GM18870 (cell line): ENCODE data around the gene CBX1.
A peak's percentile ranks its signal among the peaks of the same experiment; 100 is the strongest.

Experiments used
- ATAC-seq: cut with Tn5 transposase; IDR thresholded peaks from one replicate; pipeline ENCODE4 v1.9.1; 2021; ENCODE audit warnings: moderate library complexity; ENCODE audit not compliant: unreplicated experiment

CBX1 gene

DNA sequence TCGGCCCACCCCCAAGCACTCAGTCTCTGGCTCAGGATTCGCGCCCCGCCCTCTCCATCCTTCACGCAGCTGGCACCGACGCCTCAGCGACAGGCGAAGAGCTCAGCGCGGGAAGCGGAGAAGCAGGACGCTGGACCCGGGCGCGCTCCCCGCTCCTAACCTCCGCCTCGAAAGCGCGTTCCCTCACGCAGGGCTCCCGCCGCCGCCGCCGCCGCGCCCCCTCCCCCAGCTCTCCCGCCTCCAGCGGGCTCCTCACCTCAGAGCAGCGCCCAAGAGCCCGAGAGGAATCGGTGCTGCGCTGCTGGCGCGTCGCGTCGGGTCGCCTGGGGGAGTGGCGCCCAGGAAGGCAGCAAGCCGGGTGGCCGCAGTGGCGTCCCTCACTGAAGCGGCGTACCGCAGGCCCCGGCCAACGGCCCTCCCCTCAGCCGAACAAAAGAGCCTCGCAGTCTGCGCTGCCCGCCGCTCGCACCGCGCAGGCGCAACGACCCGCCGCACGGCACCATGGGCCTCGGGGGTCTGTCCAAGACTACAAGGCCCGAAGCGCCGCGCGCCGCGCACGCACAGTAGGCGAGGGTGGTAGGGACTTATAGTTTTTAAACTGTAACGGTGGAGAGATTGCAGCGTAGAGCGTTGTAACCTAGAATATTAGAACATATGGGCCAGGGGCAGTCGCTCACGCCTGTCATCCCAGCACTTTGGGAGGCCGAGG, at the start of gene CBX1:
TSS of gene CBX1 (minus strand) at position 467 of the 709 bp plus-strand sequence. CDS start 24,474 bp downstream, outside the sequence.
- ATAC-seq: peak; percentile 63

DNA sequence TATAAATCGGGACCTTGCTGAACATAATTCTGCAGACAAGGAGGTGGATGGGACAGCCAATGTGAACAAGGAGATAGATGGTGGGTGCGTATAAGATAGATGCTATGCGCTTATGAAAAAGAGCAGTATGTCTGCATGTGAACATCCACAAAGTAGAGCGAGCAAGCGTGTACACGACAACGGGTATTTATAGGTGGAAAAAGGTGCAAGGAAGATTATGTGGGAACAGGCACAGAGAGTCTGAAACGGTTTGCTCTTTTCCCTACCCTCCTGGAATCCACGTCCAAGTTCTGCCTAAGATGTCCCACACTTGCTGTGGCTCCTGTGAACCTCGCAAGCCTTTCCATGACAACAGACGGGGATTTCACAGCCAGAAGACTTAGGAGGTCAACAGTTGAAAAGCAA, 49.3 kb upstream of the CBX1 start:
- no peak for ATAC-seq

DNA sequence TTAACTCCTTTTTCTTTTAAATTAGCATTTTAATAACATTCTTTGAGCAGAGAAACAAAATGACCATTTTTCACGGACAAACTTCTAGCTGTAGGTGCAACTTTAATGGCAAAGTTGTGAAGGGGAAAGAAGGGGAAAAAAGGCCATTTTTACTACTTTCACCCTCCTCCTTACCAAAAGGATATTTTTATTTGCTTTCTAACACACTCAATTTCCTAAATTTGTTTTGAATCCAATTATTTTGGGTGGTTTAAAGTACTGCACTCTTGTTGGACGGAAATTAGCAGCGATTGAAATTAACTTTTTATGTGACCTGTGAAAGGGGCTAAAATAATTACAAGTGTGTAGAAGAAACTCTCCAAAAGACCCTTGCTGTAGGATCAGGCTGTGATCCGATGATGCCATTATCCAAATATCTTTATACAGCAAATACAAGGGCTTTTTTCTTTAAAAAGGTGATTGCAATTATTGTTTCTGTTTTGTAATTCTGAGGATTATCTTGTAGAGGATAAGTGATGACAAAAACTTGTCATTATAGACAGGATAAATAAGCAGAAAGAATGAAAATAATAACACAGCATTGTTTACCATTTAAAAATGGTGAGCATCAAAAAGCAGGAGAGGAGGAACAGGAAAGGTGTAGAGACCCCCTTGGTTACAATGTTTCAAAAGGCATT, 48.6 kb upstream of the CBX1 start:
- no peak for ATAC-seq

DNA sequence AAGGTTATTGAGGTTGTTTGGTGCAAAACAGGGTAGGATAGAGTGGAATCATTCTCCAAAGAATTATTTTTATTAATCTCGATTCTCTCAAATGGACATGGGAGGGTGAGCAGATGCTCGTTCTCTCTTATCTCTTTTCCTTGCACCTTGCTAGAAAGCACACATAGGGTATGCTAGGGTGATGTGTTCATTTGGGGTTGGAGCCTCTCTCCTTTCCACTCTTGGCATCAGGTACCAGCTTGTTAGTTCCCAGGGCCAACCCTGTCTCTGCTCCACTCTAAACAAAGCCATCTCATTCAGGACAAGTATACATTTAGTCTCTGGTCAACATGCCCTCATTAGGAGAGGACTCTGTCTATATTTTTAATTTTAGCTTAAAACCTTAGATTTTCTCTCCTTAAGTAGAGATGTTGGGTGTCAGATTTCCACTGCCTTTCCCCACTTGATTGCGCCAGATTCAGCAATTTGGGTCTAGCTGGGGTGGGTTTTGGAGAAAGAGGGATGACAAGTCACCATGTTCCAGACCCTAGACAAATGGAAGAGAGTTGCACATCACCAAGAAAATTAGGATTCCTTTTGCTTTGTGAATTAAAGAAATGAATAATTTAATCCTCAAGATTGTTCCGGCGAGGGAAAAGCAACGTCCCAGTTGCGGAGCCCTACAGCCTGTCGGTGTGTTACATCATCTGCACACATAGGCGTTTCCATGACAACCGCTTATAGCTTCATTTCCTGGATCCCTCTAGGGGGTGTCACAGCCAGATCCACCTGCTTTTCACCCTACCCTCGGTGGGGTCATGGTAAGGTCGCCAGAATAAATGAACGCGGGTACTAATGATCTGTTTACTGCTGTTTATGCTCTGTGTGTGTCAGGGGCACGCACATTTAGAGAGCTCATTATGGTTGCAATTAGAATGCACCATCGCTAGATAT, 47.8 kb upstream of the CBX1 start:
- no peak for ATAC-seq

DNA sequence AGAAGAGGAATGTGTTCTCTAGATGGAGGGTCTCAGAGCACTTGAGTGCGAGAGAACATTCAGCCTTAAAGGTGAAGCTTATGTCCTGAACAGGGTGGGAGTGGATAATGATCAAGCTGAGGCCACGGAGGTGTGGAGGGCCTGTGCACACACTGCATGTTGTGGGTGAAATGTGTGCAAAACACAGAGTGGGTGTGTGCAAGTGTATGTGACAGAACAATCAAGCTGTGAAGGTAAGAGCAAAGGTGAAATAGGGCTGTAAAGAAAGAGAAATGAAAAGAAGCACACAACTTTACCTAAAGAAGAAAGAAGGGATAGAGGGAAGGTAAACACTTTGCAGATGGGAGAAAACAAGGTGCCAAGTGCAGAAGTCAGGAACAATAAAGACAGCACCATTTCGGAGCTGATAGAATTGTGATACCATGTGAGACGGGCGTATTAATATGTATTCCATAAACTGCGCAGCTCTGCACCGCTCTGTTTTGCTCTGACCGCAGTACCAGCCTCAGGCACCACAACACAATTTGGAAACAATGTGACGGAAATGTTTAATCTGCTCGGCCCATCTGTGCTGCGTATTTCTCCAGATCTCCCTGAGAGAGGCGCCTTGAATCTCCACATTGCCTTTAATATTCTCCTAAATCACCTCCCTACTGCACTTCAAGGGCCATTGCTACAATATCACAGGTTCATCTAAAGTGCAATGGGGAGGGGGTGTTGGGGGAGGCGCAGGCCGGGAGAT, 46.9 kb upstream of the CBX1 start:
- no peak for ATAC-seq

DNA sequence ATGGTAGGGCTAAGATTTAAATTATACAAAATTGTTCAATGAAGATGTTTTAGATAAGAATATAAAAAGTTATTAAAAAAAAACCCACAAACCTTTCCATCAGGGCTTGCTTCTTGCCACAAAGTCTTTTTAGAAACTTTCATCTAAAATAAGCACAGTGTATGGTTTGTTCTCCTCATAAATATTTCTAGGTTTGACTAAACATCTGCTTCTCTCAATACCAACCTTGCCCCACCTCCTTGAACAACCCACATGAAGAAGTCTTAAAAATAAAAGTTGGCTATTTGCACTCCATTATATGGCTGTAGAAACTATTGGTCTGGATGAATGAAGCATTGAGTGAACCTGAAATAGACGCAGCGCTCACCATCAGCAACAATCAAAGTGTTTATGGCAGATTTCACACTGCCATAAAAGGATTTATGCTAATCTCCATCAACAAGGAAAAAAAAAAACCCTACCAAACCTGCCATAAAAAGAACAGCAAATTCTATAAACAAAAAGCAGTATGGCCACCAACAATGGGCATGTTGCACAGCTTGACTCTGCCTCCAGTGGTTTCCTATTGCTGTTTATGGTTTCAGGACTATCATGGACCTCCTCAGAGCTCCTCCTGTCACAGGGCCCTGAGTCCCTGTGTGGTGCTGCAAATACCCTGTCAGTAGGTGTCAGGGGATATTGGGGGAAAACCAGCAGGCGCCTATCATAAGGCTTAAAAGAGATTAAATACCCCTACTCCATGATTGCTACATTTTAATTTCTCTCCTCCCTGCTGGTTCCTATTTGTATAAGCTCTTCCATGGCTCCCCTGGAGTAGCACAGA, 43.9 kb upstream of the CBX1 start:
- ATAC-seq: no peak

DNA sequence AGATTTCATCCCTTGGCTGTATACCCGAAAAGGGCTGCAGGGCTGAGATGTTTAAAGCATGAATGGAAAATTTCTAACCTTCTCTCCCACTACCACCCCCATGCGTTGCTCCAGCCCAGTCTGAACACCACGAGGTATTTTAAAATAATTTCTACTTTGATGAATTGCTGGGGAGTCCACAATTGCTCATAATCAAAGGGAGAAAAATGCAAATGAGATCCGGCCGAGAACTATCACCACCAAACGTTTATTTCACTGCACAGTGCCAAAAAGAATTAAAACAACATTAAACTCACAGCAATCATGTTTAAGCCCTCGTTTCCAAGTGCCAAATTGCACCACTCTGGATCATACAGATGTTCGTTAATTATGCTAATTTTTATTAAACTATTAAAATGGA, 43.0 kb upstream of the CBX1 start:
- ATAC-seq: no peak

DNA sequence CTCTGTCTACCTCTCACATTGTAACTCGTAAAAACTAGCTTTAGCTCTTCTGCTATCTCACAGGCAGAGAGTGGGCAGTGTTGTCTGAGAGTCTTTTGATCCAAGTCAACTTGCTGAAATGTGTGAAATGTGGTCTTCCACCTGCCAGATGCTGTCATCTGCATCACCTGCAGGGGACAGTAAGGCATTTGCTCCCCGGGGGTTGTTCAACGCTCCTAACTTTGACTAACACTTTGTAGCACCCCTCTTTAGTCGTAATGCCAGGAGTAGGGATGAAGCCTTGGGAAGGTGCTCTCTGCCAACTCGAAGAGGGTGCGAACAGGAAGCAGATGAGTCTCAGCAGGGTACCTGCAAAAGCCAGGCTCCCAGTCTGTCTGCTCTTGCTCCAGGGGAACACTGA, 42.4 kb upstream of the CBX1 start:
- ATAC-seq: no peak

DNA sequence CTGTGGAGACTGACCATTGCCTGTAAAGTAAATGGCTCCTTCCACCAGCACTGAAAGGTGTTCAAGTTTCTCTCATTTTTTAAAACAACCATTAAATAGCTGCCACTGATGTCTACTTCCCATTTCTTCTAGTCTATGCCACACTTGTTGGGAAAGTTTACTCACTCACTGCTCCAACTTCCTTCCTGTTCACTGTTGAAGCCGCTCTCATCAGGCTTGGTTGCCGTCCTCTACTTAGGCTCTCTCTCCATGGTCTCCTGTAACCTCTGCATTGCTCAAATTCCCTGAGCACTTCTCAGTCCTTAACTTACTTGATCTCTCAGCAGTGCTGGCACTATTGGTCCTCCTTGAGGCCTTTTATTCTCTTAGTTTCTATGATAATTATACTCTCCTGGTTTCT, 38.7 kb upstream of the CBX1 start:
- no peak for ATAC-seq

DNA sequence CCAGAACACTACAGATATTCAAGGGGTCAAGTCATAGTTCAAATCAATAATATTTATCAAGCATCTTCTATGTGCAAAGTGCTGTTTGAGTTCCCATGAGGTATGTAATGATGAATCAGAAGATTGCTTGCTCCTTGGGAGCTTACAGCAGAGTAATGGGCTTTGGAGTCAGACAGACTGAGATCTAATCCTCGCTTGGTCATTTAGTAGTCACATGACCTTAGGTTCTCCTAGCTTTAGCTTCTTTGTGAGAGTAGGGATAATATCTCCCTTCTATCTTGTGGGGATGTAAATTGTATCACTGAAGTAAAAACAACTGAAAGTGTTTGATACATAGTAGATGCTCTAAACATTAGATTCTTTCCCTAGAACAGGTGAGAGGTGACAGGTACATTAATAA, 36.4 kb upstream of the CBX1 start:
- ATAC-seq: no peak

DNA sequence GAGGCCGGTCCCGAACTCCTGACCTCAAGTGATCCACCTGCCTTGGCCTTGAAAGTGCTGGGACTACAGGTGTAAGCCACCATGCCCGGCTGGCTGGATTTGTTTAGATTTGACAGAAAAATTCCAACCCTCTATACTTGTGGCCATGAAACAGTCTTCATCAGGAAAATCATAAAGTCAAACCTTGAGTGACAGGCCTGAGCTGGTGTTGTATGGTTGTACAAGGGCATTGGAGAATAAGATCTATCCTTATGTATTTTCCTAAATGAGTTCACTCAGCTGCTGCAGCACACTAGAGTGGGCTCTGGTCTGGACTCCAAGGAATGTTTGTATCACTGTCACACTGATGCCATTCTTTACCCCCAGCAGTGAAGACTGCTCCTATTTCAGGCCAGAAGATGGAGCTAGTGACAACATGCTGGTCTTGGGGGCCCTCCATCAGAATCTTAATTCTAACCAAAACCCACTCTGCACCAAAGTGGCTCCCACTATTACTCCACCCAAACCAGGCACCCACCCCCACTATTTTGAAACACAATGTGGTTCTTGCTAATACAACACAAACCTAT, 33.7 kb upstream of the CBX1 start:
- no peak for ATAC-seq

DNA sequence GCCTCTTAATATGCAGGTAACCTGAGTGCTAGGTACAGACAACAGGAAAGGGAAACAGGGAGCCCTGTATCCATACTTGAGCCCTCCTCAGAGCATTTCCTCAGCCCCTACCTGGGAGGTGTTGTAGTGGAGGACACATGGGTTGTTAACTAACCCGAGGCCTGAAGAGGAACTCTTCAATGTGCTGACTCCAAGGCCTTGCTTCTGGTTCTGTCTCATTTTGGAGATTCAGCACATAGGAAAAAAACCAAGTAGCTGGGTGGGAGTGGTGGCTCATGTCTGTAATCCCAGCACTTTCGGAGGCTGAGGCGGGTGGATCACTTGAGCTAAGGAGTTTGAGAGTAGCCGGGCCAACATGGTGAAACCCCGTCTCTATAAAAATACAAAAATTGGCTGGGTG, 31.1 kb upstream of the CBX1 start:
- no peak for ATAC-seq

DNA sequence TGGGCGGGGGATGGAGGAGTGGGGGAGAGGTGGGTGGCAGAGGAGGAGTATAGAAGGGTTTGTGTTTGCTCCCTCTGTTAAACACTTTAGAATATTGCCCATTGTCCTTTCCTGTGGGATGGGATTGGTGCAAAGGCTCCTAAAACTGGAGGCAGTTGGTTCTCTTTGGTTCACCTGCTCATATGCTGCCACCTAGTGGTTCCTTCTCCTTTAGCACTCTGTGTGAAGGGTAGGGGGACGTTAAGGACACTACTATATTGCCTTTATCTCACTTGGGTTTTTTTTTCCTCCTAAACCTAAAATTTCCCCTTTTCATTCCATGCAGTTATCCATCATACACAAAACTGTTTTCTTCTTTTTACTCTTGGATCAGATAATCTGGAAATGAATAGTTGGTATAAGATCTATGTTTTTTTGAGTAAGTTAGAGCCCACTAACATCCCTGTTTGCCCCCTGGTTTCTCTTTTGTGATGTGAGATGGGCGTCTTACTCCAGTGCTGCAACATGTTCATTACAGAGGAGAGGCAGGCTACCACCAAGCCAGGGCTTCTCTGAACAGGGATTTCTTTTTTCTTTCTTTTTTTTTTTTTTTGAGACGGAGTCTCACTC, 30.0 kb upstream of the CBX1 start:
- ATAC-seq: no peak

DNA sequence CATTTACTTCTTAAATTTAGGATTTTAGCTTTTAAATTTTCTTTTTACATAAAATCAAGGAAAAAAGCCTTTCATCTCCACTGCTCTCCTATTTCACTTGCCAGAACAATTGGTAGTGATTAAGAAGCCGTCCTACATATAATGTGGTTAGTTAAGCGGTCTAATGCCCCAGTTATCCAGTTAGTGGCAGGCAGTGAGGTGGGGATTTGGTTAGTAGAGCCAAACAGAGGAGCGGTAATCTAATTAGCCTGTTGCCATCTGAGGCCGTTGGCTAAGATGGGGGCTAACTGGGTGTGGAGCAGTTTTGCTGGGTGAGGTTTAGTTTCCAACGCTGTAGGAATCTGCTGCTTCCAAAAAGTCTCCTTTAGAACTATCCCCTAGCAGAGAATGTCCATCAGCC, 28.7 kb upstream of the CBX1 start:
- ATAC-seq: no peak

DNA sequence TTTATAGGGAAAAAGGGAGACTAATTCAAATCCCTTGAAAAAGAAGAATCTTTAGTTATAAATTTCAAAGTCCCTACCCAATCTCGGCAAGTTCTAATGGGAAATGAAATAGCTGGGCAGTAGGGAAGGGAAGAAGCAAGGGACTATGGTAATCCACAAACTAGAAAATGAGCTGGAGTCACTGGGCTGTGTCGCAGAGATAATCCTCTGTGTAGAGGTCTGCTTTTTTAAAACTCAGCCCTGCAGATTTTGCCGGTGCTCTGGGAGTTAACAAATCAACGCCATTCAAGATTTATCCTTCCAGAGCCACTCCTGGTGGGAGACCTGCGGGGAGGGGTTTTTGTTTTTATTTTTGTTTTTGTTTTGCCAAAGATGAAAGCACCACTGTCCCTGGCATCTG, 27.1 kb upstream of the CBX1 start:
- ATAC-seq: no peak

DNA sequence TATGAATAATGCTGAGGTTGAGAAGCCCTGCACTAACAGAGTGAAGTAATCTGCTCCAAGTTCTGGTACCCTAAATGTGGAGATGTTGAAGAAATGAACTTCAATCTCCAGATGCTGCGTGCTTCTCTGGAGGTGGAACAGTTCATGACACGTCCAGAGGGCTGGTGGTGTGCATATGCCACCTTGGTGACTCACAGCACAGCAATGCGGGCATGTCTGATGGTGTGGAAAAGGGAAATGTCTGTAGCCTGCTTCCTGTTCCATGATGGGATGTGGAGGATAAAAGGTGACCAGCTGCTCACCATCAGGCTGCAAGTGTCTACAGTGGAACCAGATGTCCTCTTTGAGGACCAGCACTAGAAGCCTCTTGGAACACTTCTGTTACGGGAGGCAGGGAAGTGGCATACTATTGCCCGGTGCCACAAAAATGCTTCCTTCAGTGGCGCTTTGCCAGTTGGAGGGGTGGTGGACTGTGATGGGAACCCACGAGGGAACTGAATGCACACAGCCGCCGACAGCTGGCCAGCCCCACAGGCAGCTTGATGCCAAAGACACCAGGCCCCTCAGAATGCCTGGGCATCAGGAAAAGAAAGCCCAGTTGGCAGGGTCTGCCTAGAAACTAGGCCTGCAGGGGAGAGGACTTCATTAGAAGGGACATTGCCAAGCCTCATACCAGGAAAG, 26.2 kb upstream of the CBX1 start:
- ATAC-seq: no peak

DNA sequence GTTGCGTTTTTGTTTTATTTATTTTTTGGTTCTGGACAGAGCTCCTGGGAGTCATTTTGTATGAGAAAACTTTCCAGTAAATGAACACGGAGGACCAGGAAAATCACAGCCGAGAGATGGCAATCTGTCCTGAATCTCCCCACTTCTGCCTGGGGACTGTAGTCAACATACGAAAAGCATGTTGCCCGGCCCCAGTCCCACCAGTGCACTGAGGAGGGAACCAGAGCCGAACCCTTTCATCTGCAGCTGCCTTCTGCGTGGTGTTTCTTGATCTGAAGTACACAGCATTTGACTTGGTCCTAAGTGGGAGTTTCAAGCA, 25.2 kb upstream of the CBX1 start:
- no peak for ATAC-seq

DNA sequence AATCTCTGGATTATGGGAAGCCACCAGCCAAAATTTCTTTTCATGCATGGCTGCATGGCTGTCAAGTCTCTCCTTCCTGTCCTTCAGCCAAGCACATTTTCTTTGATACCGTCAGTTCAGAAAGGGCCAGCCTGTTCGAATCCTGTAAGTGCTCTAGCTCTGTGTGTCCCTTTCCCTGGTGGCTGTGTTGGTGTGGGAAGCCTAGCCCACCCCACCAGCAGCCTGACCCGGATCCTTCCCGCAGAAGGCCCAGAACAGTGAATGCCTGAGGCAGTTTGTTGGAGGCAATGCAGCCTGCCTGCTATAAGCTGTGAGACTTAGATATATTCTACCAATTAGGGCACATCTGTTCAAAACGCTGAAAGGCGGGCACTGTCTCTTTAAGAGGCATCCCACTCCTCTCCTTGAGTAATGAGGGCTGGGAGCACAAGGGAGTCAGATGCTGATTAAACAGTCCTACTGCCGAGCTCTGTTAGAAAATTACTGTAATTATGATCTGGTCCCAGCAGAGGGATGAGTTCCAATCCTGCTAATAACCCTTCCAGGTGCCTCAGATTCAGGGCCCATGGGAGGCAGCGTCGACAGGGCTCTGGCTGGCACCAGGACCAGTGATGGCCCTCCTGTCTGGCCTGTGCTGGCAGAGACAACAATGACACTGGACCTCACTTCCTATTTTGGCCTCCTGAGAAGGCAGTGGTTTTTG, 24.7 kb upstream of the CBX1 start:
- no peak for ATAC-seq
